MV-4-11 (cell line): ENCODE results near the gene FBXW4.

Experiments
- DNase-seq: peaks from one replicate; lab custom pipeline; 2025; lab: John Stamatoyannopoulos, UW

Gene FBXW4, protein sequence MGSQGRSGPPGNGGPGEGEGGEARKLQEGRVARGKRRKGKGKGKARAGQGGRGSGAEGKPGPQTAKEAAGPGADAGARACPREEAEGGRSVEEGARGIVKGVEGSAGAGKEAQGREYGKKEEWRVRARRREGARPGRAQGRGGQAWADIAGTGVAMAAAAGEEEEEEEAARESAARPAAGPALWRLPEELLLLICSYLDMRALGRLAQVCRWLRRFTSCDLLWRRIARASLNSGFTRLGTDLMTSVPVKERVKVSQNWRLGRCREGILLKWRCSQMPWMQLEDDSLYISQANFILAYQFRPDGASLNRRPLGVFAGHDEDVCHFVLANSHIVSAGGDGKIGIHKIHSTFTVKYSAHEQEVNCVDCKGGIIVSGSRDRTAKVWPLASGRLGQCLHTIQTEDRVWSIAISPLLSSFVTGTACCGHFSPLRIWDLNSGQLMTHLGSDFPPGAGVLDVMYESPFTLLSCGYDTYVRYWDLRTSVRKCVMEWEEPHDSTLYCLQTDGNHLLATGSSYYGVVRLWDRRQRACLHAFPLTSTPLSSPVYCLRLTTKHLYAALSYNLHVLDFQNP

DNA sequence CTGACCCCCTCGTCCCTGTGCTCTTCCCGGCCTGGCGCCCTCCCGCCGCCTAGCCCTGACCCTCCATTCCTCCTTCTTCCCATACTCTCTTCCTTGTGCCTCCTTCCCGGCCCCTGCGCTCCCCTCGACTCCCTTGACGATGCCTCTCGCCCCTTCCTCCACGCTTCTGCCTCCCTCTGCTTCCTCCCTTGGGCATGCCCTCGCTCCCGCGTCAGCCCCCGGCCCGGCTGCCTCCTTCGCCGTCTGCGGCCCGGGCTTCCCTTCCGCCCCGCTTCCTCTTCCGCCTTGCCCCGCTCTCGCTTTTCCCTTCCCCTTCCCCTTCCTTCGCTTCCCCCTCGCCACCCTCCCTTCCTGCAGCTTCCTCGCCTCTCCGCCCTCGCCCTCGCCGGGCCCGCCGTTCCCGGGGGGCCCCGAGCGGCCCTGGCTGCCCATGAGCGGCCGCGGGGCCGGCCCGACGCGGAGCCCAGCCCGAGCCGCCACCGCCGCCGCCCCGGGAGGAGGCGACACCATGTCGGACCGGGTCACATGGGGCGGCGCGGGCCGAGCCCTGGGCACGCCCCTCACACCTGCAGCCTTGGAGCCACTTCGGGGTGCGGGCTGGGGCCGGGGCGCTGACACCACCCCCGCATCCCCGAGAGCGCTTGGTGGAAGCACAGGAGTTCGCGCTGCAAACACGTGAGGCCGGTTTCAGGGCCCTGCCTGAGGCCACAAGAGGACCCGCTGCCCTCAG, at the start of gene FBXW4:
FBXW4 (minus strand) TSS at position 497 of the 730 bp plus-strand sequence; CDS start at position 432, 65 bp downstream.
- peak; percentile 4 for DNase-seq

DNA sequence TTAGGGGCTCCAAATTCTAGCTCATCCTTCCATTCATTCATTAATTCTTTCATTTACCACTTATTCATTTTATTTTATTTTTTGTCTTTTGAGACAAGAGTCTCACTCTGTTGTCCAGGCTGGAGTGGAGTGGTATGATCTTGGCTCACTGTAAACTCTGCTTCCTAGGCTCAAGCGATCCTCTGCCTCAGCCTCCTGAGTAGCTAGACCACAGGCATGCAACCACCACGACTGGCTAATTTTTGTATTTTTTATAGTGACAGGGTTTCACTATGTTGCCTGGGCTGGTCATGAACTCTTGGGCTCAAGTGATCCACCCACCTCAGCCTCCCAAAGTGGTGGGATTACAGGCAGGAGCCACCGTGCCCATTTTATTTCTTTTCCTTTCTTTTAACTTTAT, 49.3 kb upstream of the FBXW4 start:
- DNase-seq, result no peak

DNA sequence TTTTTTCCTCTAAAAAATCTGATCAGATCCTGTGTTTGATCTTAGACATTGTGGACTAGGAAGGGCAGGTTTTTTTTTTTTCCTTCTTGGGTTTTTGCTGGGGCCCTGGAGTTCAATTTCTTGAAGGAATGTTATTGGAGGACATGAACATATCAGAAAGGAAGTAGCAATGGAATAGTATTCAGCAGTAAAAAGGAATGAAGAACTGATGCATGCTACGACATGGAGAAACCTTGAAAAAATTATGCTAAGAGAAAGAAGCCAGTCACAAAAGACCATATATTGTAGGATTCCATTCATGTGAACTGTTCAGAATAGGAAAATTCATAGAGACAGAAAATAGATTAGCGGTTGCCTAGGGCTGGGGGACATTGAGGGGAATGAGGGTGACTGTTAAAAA, 47.0 kb upstream of the FBXW4 start:
- no peak for DNase-seq

DNA sequence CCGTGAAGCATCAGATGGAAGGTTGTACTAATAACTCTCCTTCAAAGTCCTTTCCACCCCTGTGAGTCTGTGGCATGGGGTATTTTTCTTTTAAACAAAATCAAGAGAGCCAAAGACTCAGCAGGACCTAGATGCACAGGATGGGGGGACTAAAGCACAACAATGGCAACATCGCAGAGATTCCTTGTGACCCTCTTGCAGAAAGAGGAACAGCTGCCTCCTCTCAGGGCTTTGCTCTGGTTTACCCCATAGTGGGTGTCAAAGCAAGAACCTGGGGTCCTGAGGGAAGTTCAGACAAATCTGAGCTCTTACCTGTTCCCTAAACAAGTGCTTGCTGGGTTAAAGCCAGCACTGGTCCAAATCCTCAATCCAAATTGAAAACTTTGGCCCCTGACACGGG, 41.7 kb upstream of the FBXW4 start:
- no peak for DNase-seq

DNA sequence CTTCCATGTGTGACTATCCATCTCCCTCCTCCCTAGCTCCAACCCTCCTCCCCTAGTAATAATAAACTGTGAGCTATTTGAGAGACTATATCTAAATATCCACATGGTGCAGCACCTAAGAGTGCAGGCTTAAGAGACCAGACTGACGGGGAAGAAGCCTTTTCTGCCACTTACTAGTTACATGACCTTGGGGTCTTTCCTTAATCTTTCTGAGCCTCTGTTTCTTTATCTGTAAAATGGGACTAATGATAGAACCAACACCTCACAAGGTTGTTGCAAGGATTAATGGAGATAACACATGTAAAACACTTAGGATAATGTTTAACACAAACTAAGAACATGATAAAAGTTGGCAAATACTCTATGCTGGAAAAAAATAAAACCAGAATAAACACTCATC, 37.1 kb upstream of the FBXW4 start:
- DNase-seq, result no peak

DNA sequence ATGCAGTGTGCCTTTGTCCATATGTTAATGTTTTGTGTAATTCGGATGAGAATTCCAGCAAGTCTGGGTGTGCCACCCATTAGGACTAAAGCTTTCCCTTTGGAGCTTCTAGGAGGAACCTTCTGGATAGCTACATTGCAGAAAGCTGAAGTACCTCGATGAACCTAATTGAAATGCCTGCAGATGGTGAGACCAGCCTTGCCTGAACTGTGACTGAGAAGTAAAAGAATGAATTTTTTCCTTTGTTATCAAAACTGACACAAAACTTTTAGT, 31.1 kb upstream of the FBXW4 start:
- no peak for DNase-seq

DNA sequence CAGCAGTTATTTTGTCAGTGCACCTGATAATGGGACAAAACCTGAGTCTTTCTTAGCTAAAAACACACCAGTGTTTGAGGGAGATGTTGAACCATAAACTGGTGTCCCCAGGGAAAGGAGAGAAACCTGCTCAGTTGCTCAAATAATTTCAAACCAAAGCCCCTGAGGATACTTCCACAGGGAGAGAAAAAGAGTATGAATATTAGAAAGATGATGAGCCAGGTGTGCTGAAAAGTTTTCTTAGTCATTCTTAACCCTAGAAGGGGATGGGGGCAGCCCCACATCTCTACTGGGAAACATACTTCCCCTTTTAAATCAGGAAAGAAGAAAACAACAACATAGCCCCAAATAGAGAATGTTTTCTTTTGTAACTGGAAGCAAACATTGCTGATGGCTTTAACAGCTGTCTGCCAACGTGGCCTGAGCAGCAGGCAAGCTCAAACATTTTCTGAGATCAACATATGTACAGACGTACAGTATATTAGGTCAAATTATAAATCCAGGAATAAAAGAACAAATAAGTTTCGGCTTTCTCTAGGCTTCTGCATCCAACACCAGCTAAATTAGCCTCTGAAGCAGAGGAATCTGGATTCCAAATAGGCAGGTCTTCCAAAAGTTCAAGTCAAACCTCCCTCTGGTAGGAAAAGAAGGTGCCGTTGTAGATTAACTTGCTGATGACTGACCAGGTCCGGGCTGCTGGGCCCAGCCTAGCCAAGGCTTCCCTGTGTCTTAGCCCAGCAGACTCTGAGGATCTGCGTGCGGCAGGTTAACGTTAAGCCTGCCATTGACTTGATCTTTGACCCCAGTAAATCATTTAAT, 30.5 kb upstream of the FBXW4 start:
- no peak for DNase-seq

DNA sequence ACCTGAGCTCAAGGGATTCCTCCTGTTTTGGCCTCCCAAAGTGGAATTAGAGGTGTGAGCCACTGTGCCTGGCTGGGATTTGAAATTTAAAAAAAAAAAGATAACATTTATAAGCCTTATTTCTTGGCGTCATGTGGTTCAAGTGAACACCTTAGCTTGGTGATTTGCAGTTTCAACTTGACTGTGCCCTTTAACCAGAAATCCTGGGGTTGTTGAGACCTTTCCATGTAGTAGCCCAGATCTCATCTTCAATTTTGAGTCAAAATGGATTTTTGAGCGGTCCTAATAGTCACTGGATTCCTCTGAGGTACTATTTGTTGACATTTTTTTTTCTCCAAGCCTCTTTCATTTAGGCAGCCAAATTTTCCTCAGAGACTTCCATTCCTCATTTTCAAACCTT, 29.5 kb upstream of the FBXW4 start:
- DNase-seq, result no peak

DNA sequence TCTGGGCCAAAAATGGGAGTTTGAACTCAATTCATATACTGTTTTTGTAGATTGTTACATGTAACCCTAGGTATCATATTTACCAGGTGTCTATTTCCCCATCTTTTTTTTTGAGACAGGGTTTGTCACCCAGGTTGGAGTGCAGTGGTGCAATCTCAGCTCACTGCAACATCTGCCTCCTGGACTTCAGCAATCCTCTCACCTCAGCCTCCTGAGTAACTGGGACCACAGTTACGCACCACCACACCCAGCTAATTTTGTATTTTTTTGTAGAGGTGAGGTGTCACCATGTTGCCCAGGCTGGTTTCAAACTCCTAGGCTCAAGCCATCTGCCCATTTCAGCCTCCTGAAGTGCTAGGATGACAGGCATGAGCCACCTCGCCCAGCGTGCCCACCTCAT, 28.2 kb upstream of the FBXW4 start:
- no peak for DNase-seq

DNA sequence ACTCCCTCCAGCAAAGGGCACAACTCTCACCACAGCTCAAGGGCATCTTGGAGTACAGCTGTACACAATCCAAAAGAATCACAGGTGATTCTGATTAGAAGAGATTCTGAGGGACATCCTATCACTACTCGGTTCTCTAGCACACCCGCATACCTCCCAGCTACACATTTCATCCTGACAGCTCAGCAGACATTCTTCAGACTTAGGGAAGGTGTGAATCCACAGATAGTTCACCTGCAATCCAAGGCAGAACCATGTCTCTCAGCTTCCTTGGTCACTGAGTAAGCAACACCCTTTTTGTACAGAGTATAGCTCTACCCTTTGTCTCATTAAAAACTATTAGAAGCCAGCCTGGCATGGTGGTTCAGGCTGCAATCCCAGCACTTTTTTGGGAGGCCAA, 26.8 kb upstream of the FBXW4 start:
- no peak for DNase-seq

DNA sequence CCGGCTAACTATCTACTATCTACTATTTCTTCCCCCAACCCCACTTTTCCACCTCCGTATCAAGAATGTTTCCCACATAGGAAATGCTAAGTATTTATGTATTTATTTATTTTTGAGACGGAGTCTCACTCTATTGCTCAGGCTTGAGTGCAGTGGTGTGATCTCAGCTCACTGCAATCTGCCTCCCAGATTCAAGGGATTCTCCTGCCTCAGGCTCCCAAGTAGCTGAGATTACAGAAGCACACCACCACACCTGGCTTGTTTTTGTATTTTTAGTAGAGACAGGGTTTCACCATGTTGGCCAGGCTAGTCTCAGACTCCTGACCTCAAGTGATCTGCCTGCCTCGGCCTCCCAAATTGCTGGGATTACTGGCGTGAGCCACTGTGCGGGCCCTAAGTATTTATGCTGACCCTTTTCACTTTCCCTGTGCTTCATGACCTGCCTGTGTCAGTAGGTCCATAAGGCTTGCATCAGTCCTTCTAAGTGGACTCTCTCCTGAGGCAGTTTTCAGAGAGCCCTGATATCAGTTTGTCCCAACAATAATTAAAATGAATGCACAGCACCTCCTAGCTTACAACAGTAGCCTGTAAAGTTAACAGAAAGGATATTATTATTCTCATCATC, 25.7 kb upstream of the FBXW4 start:
- DNase-seq, result no peak

DNA sequence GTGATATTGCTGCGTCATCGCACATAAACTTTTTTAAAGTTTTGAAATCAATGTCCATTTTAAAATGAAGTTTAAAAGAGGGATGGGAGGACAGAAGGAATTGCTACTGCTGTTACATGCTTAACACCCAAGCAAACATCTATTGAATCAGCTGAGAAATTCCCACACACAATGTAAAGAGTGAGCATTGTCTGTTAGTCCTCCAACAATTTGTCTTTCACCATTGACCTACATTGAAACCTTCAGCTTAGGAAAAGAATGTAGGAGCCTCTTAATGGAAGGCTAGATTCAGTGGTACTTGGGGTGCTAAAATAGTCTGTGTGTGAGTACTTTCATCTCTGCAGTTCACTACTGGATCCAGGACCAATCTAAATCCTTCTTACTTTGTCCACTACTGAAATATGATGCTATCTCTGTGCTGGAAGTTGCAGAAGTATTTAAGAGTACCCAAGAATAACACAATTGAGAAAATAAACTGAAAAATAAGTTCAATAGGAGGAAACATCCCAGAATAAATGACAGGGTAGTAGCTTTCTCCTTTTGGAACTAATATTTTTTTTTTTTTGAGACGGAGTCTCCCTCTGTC, 23.8 kb upstream of the FBXW4 start:
- DNase-seq, result no peak

DNA sequence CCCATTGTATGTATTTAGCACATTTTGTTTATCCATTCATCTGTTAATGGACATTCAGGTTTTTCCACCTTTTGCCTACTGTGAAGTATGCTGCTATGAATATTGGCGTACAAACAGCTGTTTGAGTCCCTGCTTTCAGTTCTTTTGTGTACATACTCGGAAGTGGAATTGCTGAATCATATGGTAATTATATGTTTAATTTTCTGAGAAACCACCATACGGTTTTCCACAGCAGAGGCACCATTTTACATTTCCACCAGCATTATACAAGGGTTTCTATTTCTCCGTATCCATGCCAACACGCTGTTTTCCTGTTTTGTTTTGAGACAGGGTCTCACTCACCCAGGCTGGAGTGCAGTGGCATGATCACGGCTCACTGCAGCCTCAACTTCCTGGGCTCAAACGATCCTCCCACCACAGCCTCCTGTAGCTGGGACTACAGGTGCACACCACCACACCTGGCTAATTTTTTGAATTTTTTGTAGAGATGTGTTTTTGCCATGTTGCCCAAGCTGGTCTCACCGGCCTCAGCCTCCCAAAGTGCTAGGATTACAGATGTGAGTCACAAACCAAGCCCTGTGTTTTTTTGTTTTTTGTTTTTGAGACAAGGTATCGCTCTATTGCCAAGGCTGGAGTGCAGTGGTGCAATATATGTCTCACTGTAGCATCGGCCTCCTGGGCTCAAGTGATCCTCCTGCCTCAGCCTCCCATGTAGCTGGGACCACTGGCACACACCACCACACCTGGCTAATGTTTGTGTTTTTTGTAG, 22.1 kb upstream of the FBXW4 start:
- DNase-seq, result peak; percentile 17

DNA sequence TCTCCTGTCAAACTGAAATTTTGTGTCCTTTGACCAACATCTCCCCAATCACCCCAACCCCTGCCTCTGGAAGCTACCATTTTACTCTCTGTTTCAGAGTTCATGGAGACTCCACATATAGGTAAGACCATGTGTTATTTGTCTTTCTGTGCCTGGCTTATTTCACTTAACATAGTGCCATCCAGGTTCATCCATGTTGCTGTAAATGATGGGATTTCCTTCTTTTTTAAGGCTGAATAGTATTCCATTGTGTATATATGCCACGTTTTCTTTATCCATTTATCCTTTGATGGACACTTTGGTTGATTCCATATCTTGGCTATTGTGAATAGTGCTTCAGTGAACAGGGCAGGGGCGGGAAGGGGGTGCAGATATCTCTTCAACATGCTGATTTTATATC, 18.0 kb upstream of the FBXW4 start:
- DNase-seq, result no peak

DNA sequence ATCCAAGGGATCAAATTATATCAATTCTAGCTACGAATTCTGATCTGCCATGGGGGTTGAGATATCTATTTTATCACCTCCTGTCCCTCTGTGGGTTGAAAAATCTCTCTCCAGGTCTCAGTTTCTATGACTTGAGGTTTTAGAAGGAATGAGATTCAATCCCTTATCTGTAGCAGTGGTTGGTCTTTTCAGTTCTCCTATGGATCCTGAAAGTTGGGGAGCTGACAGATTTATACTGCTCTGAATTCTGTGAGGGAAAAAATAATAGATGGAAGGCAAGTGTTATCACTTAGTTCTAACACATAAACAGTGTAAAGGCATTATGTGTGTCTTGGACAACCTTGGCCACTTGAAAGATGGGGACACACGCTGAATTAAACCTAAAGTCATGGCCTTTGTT, 15.8 kb upstream of the FBXW4 start:
- DNase-seq, result no peak

DNA sequence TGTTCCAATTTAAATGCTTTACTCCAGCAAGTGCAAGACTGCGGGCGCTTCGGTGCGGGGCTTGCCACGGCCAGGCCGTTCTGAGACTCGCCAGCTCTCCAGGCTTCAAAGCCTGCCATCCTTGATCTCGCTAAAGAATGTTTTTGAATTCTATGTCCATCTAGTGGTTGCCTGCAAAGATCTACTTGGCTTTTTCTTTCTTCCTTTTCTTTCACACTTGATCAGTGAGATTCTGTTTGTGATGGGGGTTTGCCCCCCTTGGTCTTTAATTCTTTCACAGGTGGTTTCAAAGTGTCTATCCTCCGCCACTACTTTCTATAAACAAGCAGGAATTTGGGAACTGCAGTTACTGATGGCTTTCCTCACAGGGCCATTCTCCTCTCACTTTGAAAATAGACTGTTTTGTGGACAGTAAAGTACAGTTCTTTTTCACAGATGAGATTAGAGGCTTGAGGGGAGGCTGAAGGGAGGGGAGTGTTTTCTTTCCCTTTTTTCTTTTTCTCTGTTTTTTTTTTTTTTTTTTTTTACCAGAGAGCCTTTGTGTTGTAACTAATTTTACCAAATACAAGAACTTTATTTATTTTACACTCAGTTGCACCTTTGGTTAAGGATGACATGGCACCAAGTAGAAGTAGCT, 15.2 kb upstream of the FBXW4 start:
- DNase-seq, result no peak

DNA sequence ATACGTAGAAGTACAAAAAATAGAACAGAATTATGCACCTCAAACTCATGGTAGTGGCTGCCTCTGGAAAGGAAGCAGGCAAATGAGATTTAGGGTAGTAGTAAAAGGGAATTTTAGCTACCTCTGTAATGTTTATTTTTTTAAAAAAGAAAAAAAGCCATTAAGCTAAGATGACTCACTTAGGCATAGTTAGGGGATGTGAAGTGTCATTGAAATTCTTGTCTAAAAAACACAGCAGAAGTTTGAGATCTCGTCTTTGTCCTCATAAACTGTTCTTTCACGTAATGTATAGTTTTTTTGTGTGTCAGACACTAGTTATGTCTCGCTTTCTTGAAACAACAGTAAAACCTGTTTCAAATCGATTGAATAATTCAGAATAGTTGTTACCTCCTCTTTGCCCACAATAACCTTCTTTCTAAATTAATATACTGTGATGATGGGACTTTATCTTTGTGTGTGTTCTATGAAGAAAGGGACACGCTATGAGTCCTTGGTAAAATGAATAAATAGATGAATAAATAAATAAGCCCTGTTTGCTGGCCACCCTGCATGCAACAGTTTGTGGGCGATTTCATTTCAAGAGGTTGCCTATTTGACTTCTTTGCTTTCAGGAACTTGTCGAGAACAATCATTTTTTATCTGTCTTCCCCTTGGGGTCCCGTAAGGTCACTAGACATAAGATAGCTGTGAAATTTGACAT, 14.5 kb upstream of the FBXW4 start:
- no peak for DNase-seq

DNA sequence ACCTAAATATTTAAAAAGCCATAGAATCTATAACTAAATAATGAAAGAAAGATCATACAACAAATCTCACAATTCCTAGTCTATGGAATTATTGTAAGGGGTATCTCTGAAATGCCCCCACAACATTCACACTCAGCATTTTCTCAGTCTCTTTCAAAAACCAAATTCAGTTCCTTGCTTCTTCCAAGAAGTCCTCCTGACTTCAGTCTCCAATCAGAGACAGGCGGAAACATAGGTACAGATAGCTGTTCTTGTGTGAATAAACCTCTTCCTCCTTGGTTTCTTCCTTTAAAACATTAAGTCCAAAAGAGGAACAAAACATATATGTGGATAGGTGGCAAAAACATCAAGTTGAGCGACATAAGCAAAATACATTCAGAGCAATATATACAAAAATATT, 13.9 kb upstream of the FBXW4 start:
- peak; percentile 6 for DNase-seq

DNA sequence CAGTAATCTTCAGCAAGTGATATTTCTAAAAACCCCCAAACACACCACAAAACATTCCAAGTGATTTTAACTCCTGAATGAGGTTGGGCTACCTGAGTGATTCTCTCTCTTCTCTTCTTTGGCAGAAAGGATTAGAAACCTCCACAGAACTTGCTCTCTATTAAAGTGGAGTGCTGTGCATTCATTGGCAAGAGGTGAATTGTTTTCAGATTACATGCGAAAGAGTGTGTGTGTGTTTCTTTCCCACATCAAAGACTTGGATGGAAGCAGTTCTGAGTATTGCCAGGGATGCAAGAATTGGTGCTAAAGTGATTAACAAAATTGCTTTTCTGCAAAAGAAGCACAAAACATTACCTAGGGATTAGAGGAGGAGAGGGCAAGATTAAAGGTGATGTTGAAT, 13.1 kb upstream of the FBXW4 start:
- no peak for DNase-seq

DNA sequence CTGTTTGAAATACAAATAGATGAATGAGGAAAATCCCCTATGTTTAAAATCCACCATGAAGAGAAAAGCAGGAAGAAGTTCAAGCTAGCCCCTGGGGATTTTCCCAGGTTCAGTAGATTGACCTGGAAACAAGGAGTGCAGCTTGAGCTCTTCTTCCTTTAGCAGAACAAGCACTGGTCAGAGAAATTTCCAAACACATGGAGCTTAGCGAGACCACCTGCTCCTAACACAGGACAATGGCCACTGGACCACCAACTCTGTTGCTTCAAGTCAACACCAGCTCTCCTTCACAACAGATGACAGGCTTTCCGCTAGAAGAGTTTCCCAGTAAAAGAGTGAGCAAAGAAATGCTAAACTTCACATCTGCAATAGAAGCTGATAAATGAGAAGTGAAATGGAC, 9.4 kb upstream of the FBXW4 start:
- no peak for DNase-seq
